HepG2 (cell line): ENCODE measurements around the gene SNN. TPM values are rescaled to one million over a fixed set of nuclear protein-coding genes. Genes with fewer than 3 reads are reported as not detected.

ENCODE experiments used
- ATAC-seq: fragments of 200-7000 bp; cut with Tn5 transposase; 3 replicates; pipeline ENCODE4 v1.9.1; 2020; ENCODE audit warnings: mild to moderate bottlenecking, moderate library complexity
- BruUV-seq: library from RNA; stranded (reverse); fragments of 400-500 nt; replicated peaks from 2 replicates; lab custom pipeline; 2021; lab: Mats Ljungman, UMichigan
- CTCF ChIA-PET: fragments of 300-600 bp; formaldehyde crosslinking; extraction: SDS; loops from one replicate; lab custom pipeline; 2021; ENCODE audit warnings: low total read pairs, inconsistent platforms, low intra/inter-chr PET ratio; lab: Yijun Ruan, JAX
- POLR2A ChIA-PET: fragments of 350-600 bp; sonication (Branson Sonifier 250); formaldehyde crosslinking; loops from one replicate; lab custom pipeline; 2020; ENCODE audit warnings: antibody characterized with exemption, inconsistent platforms; lab: Yijun Ruan, JAX
- DNase-seq: peaks from one replicate; pipeline ENCODE4 v3.0.0-alpha.2; 2015; ENCODE audit warnings: low spot score
- FAIRE-seq: peaks from 3 replicates; lab custom pipeline; 2011; peaks lifted over from hg19 to GRCh38; lab: Jason Lieb, UNC
- H2AFZ ChIP-seq: one replicate; pipeline ENCODE4 v1.6.1; 2011; ENCODE audit warnings: low read length, inconsistent platforms
- H3K27ac ChIP-seq: fragments of 300-600 bp; 3 replicates; pipeline ENCODE4 v1.8.0; 2011; ENCODE audit warnings: mixed run types, mild to moderate bottlenecking, mixed read lengths, low read length, inconsistent platforms; ENCODE audit not compliant: insufficient read depth; ENCODE audit errors: extremely low read length
- H3K27me3 ChIP-seq, 2 experiments: fragments of 200-600 bp in 1 of 2; 2 replicates in 1 of 2; 3 replicates in 1 of 2; pipeline versions ENCODE4 v1.6.0 to v1.8.0; 2011; ENCODE audit warnings: low read length in 2 of 2, mild to moderate bottlenecking in 2 of 2, moderate library complexity in 2 of 2, inconsistent platforms in 1 of 2; ENCODE audit not compliant: insufficient read depth in 2 of 2, control insufficient read depth in 1 of 2
- H3K36me3 ChIP-seq, 2 experiments: fragments of 200-600 bp in 1 of 2; replicated peaks in 1 of 2; 2 replicates in 1 of 2; 3 replicates in 1 of 2; pipeline versions ENCODE4 v1.5.1 to v1.8.0; 2011; ENCODE audit warnings: low read length in 2 of 2, inconsistent platforms in 1 of 2; ENCODE audit not compliant: insufficient read depth in 2 of 2, control insufficient read depth in 1 of 2
- H3K4me1 ChIP-seq: 2 replicates; pipeline ENCODE4 v1.5.1; 2012; ENCODE audit warnings: low read length, inconsistent platforms; ENCODE audit not compliant: insufficient read depth
- H3K4me2 ChIP-seq: 2 replicates; pipeline ENCODE4 v1.6.0; 2011; ENCODE audit warnings: low read depth, low read length, inconsistent platforms
- H3K4me3 ChIP-seq, 3 experiments: fragments of 200-600 bp in 1 of 3; sonication (generic), shearing (Covaris generic) in 1 of 3; replicated peaks in 1 of 3; 2 replicates each; pipeline ENCODE4 v1.5.1; 2011 to 2016; ENCODE audit warnings: low read length in 3 of 3, inconsistent platforms in 2 of 3, low read depth in 2 of 3, mild to moderate bottlenecking in 2 of 3, control low read depth in 1 of 3, mixed read lengths in 1 of 3; ENCODE audit not compliant: insufficient read depth in 1 of 3
- H3K79me2 ChIP-seq: one replicate; pipeline ENCODE4 v1.6.1; 2011; ENCODE audit warnings: low read length, inconsistent platforms; ENCODE audit not compliant: insufficient read depth
- H3K9ac ChIP-seq: 2 replicates; pipeline ENCODE4 v1.6.0; 2011; ENCODE audit warnings: mild to moderate bottlenecking, low read depth, low read length, inconsistent platforms; ENCODE audit not compliant: insufficient read depth
- H3K9me3 ChIP-seq: 2 replicates; pipeline ENCODE4 v1.5.1; 2012; ENCODE audit warnings: mild to moderate bottlenecking, low read length
- H4K20me1 ChIP-seq: 2 replicates; pipeline ENCODE4 v1.6.0; 2011; ENCODE audit warnings: inconsistent platforms, mild to moderate bottlenecking, low read length, moderate library complexity; ENCODE audit not compliant: insufficient read depth
- AKAP8 ChIP-seq: sonication (generic); formaldehyde crosslinking; IDR thresholded peaks from 2 replicates; pipeline ENCODE4 v1.5.1; 2020; ENCODE audit warnings: mild to moderate bottlenecking, missing genetic modification reagents
- CBX5 ChIP-seq: sonication (generic); formaldehyde crosslinking; IDR thresholded peaks from 2 replicates; pipeline ENCODE4 v1.4.0; 2020; ENCODE audit warnings: missing genetic modification reagents, borderline replicate concordance
- CREBL2 ChIP-seq: sonication (generic); formaldehyde crosslinking; IDR thresholded peaks from 2 replicates; pipeline ENCODE4 v1.8.1; 2023; ENCODE audit warnings: missing genetic modification reagents, mild to moderate bottlenecking, borderline replicate concordance
- EP300 ChIP-seq, 3 experiments: sonication (generic) in 1 of 3; formaldehyde crosslinking in 1 of 3; IDR thresholded peaks; 2 replicates each; pipeline versions ENCODE4 v1.5.1 to v1.6.1; 2011 to 2020; ENCODE audit warnings: low read depth in 2 of 3, low read length in 2 of 3, borderline replicate concordance in 1 of 3, improper control_type of control experiment in 1 of 3, mild to moderate bottlenecking in 1 of 3, missing genetic modification reagents in 1 of 3, moderate library complexity in 1 of 3
- GABPB1 ChIP-seq: IDR thresholded peaks from 2 replicates; pipeline ENCODE4 v1.6.1; 2016; ENCODE audit warnings: mild to moderate bottlenecking, missing genetic modification reagents, moderate library complexity, missing compliant biosample characterization
- PAX8 ChIP-seq: sonication (generic); formaldehyde crosslinking; IDR thresholded peaks from 2 replicates; pipeline ENCODE4 v1.8.0; 2022; ENCODE audit warnings: mild to moderate bottlenecking, missing genetic modification reagents, borderline replicate concordance
- RFX3 ChIP-seq: IDR thresholded peaks from 2 replicates; pipeline ENCODE4 v1.6.1; 2016; ENCODE audit warnings: missing biosample characterization, missing genetic modification reagents
- SRF ChIP-seq: IDR thresholded peaks from 2 replicates; pipeline ENCODE4 v1.6.1; 2011; ENCODE audit warnings: mild to moderate bottlenecking, low read depth, low read length, moderate library complexity
- SRSF9 ChIP-seq: fragments of 200-400 bp; formaldehyde crosslinking; IDR thresholded peaks from 2 replicates; pipeline ENCODE4 v1.6.1; 2018; ENCODE audit warnings: borderline replicate concordance, mild to moderate bottlenecking, low read depth, low read length; ENCODE audit not compliant: insufficient read depth, poor library complexity, severe bottlenecking
- TBX2 ChIP-seq: sonication (generic); formaldehyde crosslinking; IDR thresholded peaks from 2 replicates; pipeline ENCODE4 v1.5.0; 2020; ENCODE audit warnings: missing genetic modification reagents, mild to moderate bottlenecking, borderline replicate concordance
- ZNF547 ChIP-seq: sonication (generic); formaldehyde crosslinking; IDR thresholded peaks from 2 replicates; pipeline ENCODE4 v1.5.1; 2020; ENCODE audit warnings: mild to moderate bottlenecking, missing genetic modification reagents
- ZNF891 ChIP-seq: sonication (generic); formaldehyde crosslinking; IDR thresholded peaks from 2 replicates; pipeline ENCODE4 v1.5.0; 2020; ENCODE audit warnings: mild to moderate bottlenecking, missing genetic modification reagents
- WGBS: methylation state at CpG from one replicate; pipeline ENCODE4 v1.1.6; 2017; ENCODE audit warnings: low lambda C conversion rate; 5-methylcytosine and 5-hydroxymethylcytosine counted together
- in situ Hi-C: cut with HindIII; loops from 2 replicates; pipeline ENCODE4 v1.10.0; 2017; ENCODE audit warnings: low pct_unique_long_range_greater_than_20kb; ENCODE audit not compliant: extremely low pct_ligation_motif_present
- intact Hi-C: fragments of 100-400 bp; cut with micrococcal nuclease; formaldehyde crosslinking; loops from one replicate; pipeline ENCODE4 v1.10.0; 2022; ENCODE audit not compliant: unreplicated experiment
- polyA plus RNA-seq, 8 experiments: library from polyadenylated mRNA; depleted of rRNA in 3 of 8; stranded (reverse) in 7 of 8; unstranded in 1 of 8; fragments of >200 nt; fragmentation: Illumina TruSeq in 4 of 8; extraction: Trizol in 4 of 8; gene quantifications; 2 replicates each; pipeline versions ENCODE4 v1.2.1 to v1.2.3, GENCODE V29; 2011 to 2016; ENCODE audit warnings: low read depth in 4 of 8, missing spikeins in 1 of 8, mixed read lengths in 1 of 8; ENCODE audit not compliant: insufficient read depth in 1 of 8
- total RNA-seq, 5 experiments: library from RNA; depleted of rRNA; stranded (reverse); fragments of >200 nt; fragmentation: Illumina TruSeq; extraction: Trizol; gene quantifications; 2 replicates each; pipeline ENCODE4 v1.2.3, GENCODE V29; 2016; ENCODE audit warnings: low read depth in 1 of 5
- TF ChIP-seq, protein P1 (sequence below): fragments of 450-650 bp; IDR thresholded peaks from 2 replicates; pipeline ENCODE4 v1.6.1; 2017; ENCODE audit warnings: mild to moderate bottlenecking
- TF ChIP-seq, protein P2 (sequence below): sonication (generic); formaldehyde crosslinking; IDR thresholded peaks from 2 replicates; pipeline ENCODE4 v1.9.0; 2021; ENCODE audit warnings: missing genetic modification reagents, mild to moderate bottlenecking, borderline replicate concordance
- TF ChIP-seq, protein P3 (sequence below): sonication (generic); formaldehyde crosslinking; IDR thresholded peaks from 2 replicates; pipeline ENCODE4 v1.5.1; 2020; ENCODE audit warnings: mild to moderate bottlenecking, missing genetic modification reagents, borderline replicate concordance

The SNN gene
- total and polyA plus RNA-seq, 2 of the 13 experiments (the other 11 are each of a cell fraction or from before 2014, with no cell fraction given) = 5.2 to 8.4 TPM

- WGBS = 18% methylated on average over 12 of the region's 12 CpGs
- FAIRE-seq (peak; percentile 72), ATAC-seq (peak; percentile 78), DNase-seq (peak; percentile 78)
- intact Hi-C loops (loop anchor here (2.0 kb wide), 1 partner anchor 35 kb away; no protein-coding TSS in a partner anchor), in situ Hi-C loops (no loop called here)
- no peaks in the 10 kb centered on the region for H3K9me3 ChIP-seq
- peak overlapping the region; percentile 19; the same call in 1 of the 2 replicates for H3K9ac ChIP-seq
- POLR2A ChIA-PET = interaction anchor here (0.6 to 2.2 kb wide), 10 partner anchors 8 to 213 kb away, joined by 3 to 8 read pairs (median 4); partner anchors contain the start of genes TXNDC11 and ZC3H7A
- no peaks in the 10 kb centered on the region for H3K36me3 ChIP-seq
- CTCF ChIA-PET = interaction anchor here (1.2 kb wide), 1 partner anchor 98 kb away, joined by 3 read pairs; no protein-coding TSS in a partner anchor
- H3K79me2 ChIP-seq = no peaks in the 10 kb centered on the region
- H3K27me3 ChIP-seq = peaks cover 0 to 2% of the 10 kb centered on the region in 2 experiments; a peak in 1 of 5 replicates
- H4K20me1 ChIP-seq = no peaks in the 10 kb centered on the region
- H3K4me2 ChIP-seq = peak overlapping the region; percentile 67
- H2AFZ ChIP-seq = no peak overlapping the region
- H3K4me1 ChIP-seq = peaks cover 65% of the 10 kb centered on the region
- no TSS peak for BruUV-seq
- no peak overlapping the region for H3K27ac ChIP-seq
- peak overlapping the region in 1 of 3 experiments; percentile 34; a peak in 2 of 6 replicates for H3K4me3 ChIP-seq
- TF ChIP-seq SRF (no peak), CREBL2 (CRISPR knock-in tag) (no peak), CBX5 (CRISPR knock-in tag) (0 out of 2 replicates have a peak, but pooled peaks have one; percentile 59), RFX3 (CRISPR knock-in tag) (no peak), ZNF547 (CRISPR knock-in tag) (no peak), GABPB1 (CRISPR knock-in tag) (0 out of 2 replicates have a peak, but pooled peaks have one; percentile 20), AKAP8 (CRISPR knock-in tag) (no peak), PAX8 (no peak), TBX2 (peak; percentile 14; the same call in 1 of the 2 replicates), ZNF891 (CRISPR knock-in tag) (peak; percentile 35), SRSF9 (no peak), EP300 (IDR thresholded peaks at IDR 0.05; ENCODE audit: low read depth in 2 of 2, low read length in 2 of 2) (peak in 1 of 2 experiments; percentile 32; a peak in 1 of 4 replicates), EP300 (CRISPR knock-in tag; IDR thresholded peaks at IDR 0.05; ENCODE audit: borderline replicate concordance) (no peak)
- TF ChIP-seq, protein P1, sequence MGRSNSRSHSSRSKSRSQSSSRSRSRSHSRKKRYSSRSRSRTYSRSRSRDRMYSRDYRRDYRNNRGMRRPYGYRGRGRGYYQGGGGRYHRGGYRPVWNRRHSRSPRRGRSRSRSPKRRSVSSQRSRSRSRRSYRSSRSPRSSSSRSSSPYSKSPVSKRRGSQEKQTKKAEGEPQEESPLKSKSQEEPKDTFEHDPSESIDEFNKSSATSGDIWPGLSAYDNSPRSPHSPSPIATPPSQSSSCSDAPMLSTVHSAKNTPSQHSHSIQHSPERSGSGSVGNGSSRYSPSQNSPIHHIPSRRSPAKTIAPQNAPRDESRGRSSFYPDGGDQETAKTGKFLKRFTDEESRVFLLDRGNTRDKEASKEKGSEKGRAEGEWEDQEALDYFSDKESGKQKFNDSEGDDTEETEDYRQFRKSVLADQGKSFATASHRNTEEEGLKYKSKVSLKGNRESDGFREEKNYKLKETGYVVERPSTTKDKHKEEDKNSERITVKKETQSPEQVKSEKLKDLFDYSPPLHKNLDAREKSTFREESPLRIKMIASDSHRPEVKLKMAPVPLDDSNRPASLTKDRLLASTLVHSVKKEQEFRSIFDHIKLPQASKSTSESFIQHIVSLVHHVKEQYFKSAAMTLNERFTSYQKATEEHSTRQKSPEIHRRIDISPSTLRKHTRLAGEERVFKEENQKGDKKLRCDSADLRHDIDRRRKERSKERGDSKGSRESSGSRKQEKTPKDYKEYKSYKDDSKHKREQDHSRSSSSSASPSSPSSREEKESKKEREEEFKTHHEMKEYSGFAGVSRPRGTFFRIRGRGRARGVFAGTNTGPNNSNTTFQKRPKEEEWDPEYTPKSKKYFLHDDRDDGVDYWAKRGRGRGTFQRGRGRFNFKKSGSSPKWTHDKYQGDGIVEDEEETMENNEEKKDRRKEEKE = no peak
- TF ChIP-seq, protein P2, sequence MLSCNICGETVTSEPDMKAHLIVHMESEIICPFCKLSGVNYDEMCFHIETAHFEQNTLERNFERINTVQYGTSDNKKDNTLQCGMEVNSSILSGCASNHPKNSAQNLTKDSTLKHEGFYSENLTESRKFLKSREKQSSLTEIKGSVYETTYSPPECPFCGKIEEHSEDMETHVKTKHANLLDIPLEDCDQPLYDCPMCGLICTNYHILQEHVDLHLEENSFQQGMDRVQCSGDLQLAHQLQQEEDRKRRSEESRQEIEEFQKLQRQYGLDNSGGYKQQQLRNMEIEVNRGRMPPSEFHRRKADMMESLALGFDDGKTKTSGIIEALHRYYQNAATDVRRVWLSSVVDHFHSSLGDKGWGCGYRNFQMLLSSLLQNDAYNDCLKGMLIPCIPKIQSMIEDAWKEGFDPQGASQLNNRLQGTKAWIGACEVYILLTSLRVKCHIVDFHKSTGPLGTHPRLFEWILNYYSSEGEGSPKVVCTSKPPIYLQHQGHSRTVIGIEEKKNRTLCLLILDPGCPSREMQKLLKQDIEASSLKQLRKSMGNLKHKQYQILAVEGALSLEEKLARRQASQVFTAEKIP = no peak
- TF ChIP-seq, protein P3, sequence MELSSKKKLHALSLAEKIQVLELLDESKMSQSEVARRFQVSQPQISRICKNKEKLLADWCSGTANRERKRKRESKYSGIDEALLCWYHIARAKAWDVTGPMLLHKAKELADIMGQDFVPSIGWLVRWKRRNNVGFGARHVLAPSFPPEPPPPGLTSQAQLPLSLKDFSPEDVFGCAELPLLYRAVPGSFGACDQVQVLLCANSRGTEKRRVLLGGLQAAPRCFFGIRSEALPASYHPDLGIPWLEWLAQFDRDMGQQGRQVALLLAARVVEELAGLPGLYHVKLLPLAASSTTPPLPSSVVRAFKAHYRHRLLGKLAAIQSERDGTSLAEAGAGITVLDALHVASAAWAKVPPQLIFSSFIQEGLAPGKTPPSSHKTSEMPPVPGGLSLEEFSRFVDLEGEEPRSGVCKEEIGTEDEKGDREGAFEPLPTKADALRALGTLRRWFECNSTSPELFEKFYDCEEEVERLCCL = no peak
Observed at GRCh38 chr16:11630046-11630767, 38.0 kb upstream of the SNN start.
